Measurements from ENCODE around the gene ALAS2. TPM values are rescaled to one million over a fixed set of nuclear protein-coding genes. Genes with fewer than 3 reads are reported as not detected.

ALAS2 gene
- total RNA-seq, 1 experiment from 2014 or later: not detected

DNA sequence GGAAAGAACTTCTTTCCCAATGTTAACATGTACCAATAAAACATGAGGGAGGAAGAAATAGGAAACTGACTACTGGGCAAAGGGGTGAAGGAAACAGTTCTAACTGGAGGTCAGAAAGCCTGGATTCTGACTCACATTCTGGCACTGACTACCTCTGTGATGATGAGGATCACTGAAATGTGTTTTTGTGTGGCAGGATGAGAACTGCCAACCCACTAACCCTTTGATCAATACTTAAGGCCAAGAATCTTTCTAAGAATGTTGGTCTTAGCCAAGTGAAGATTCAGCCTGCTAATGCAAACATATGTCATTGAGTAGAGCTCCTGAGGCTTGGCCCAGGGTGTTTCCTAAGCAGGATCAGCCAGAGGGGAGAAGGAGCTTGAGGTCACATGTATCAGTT, 4.6 kb downstream of the ALAS2 start:
- Histone ChIP-seq H3K4ac (ENCODE audit: low read depth, low read length) (no peak overlapping the region), H2BK20ac (ENCODE audit: low read depth, low read length, poor library complexity, severe bottlenecking) (no peak overlapping the region), H3T11ph (ENCODE audit: low read length) (no peak overlapping the region), H2BK12ac (ENCODE audit: insufficient read length, low read depth, low read length) (no peak overlapping the region), H2AFZ (ENCODE audit: low read length) (no peak overlapping the region), H4K5ac (ENCODE audit: insufficient read length, low read depth, low read length) (no peak overlapping the region), H3K4me1 (ENCODE audit: insufficient read depth, low read length) (no peaks in the 10 kb centered on the region), H3K79me2 (ENCODE audit: insufficient read depth, low read length) (no peaks in the 10 kb centered on the region), H2AK5ac (ENCODE audit: insufficient read length, low read length) (no peak overlapping the region), H4K8ac (replicated peaks; ENCODE audit: insufficient read length, low read depth, low read length) (no peak overlapping the region), H2BK120ac (ENCODE audit: low read depth, low read length, poor library complexity, severe bottlenecking) (no peak overlapping the region), H3K14ac (ENCODE audit: insufficient read depth, low read length) (no peak overlapping the region), H3K56ac (ENCODE audit: insufficient read length, low read depth, low read length) (no peak overlapping the region), H3K27me3 (ENCODE audit: insufficient read depth, low read length) (no peaks in the 10 kb centered on the region), H2BK15ac (ENCODE audit: low read depth, low read length) (no peak overlapping the region), H3K23me2 (ENCODE audit: insufficient read length, low read depth, low read length, poor library complexity, severe bottlenecking) (no peaks in the 10 kb centered on the region), H3K9ac (ENCODE audit: extremely low read depth, insufficient read length, low read length) (no peak overlapping the region), H4K20me1 (ENCODE audit: control insufficient read depth, insufficient read depth, insufficient read length) (no peaks in the 10 kb centered on the region), H3K4me2 (ENCODE audit: insufficient read depth, insufficient read length, low read length) (no peak overlapping the region), H3K18ac (ENCODE audit: insufficient read length, low read depth, low read length) (no peak overlapping the region), H2BK5ac (ENCODE audit: insufficient read length, low read length) (no peak overlapping the region), H3K23ac (ENCODE audit: insufficient read length, low read depth, low read length) (no peak overlapping the region), H3K9me3 (ENCODE audit: control insufficient read depth, low read depth, low read length) (peaks cover 30% of the 10 kb centered on the region), H3K27ac (ENCODE audit: insufficient read length, low read depth, low read length) (no peak overlapping the region), H4K91ac (ENCODE audit: insufficient read length, low read depth, low read length) (no peak overlapping the region), H3K79me1 (ENCODE audit: insufficient read depth, low read depth, low read length, poor library complexity, severe bottlenecking) (no peaks in the 10 kb centered on the region)
- H3K27me3 Mint-ChIP-seq (ENCODE audit: low read depth): no peaks in the 10 kb centered on the region; the same call in 1 of the 2 replicates
- H3K4me3 Mint-ChIP-seq: no peak overlapping the region
- H3K27ac Mint-ChIP-seq: no peak overlapping the region
- no peaks in the 10 kb centered on the region; a peak in 2 of 7 replicates for H3K36me3 Mint-ChIP-seq (ENCODE audit: insufficient read depth in 1 of 3, low read depth in 3 of 3)
- no peak for TF ChIP-seq CTCF (conservative IDR thresholded peaks at IDR 0.05)
- peaks cover 11% of the 10 kb centered on the region in 2 experiments; a peak in 3 of 4 replicates for H3K4me1 Mint-ChIP-seq
- H3K9me3 Mint-ChIP-seq: peaks cover 53 to 63% of the 10 kb centered on the region in 2 experiments
- DNase-seq: no peak
